A549 (cell line): ENCODE results near the gene NOL8. TPM values are rescaled to one million over a fixed set of nuclear protein-coding genes. Genes with fewer than 3 reads are reported as not detected.

Experiments used
- ATAC-seq, 2 experiments: fragments of 200-7000 bp in 1 of 2; fragments of >200 bp in 1 of 2; cut with Nextera tagmentation in 1 of 2; cut with Tn5 transposase in 1 of 2; 3 replicates each; pipeline versions ENCODE4 v1.8.0 to v1.9.1; 2018 to 2020; ENCODE audit warnings: mild to moderate bottlenecking in 1 of 2, moderate library complexity in 1 of 2
- CTCF ChIA-PET: fragments of 300-600 bp; sonication (Branson Sonifier 250); formaldehyde crosslinking; extraction: SDS; loops from one replicate; lab custom pipeline; 2021; ENCODE audit warnings: antibody characterized with exemption, inconsistent platforms; lab: Yijun Ruan, JAX
- POLR2A ChIA-PET: fragments of 350-600 bp; formaldehyde crosslinking; extraction: SDS; loops from one replicate; lab custom pipeline; 2021; ENCODE audit warnings: antibody characterized with exemption, inconsistent platforms; lab: Yijun Ruan, JAX
- DNase-seq, 2 experiments: peaks; one replicate each; pipeline versions ENCODE4 v3.0.0 to v3.0.0-alpha.2; 2011 to 2016; ENCODE audit warnings: low read depth in 1 of 2, low spot score in 1 of 2
- FAIRE-seq: peaks from 2 replicates; lab custom pipeline; 2011; peaks lifted over from hg19 to GRCh38; lab: Jason Lieb, UNC
- H3K27ac ChIP-seq, 2 experiments: fragments of >200 bp; sonication (Bioruptor Twin); formaldehyde crosslinking; 3 replicates each; pipeline ENCODE4 v1.5.1; 2016 to 2017
- H3K4me1 ChIP-seq: fragments of >200 bp; sonication (Bioruptor Twin); formaldehyde crosslinking; 3 replicates; pipeline ENCODE4 v1.6.1; 2016
- H3K4me2 ChIP-seq: fragments of >200 bp; sonication (Bioruptor Twin); formaldehyde crosslinking; 3 replicates; pipeline ENCODE4 v1.6.1; 2016
- H3K4me3 ChIP-seq: fragments of >200 bp; sonication (Bioruptor Twin); formaldehyde crosslinking; 3 replicates; pipeline ENCODE4 v1.5.1; 2016
- H3K9me3 ChIP-seq: fragments of >200 bp; sonication (Bioruptor Twin); formaldehyde crosslinking; 3 replicates; pipeline ENCODE4 v1.6.1; 2016
- BHLHE40 ChIP-seq: IDR thresholded peaks from 2 replicates; pipeline ENCODE4 v1.6.1; 2012; ENCODE audit warnings: low read depth, low read length, inconsistent platforms
- CHD2 ChIP-seq: fragments of 150-350 bp; IDR thresholded peaks from 2 replicates; pipeline ENCODE4 v1.6.1; 2014; ENCODE audit warnings: low read length; ENCODE audit not compliant: partially characterized antibody
- CHD4 ChIP-seq: fragments of 200-600 bp; sonication (generic); IDR thresholded peaks from 2 replicates; pipeline ENCODE4 v1.6.1; 2016; ENCODE audit warnings: antibody characterized with exemption, mild to moderate bottlenecking, borderline replicate concordance
- EHF ChIP-seq: fragments of 250-450 bp; sonication (Bioruptor Pico); IDR thresholded peaks from 2 replicates; pipeline ENCODE4 v1.5.0; 2020; ENCODE audit warnings: mild to moderate bottlenecking
- FOXS1 ChIP-seq: fragments of 250-450 bp; sonication (Bioruptor Pico); IDR thresholded peaks from 2 replicates; pipeline ENCODE4 v1.5.0; 2020; ENCODE audit warnings: mild to moderate bottlenecking, moderate library complexity
- HOXB5 ChIP-seq: fragments of 250-450 bp; sonication (Bioruptor Pico); IDR thresholded peaks from 2 replicates; pipeline ENCODE4 v1.5.0; 2020; ENCODE audit warnings: mild to moderate bottlenecking, moderate library complexity
- JUN ChIP-seq, 2 experiments: fragments of >200 bp; sonication (Bioruptor Twin); formaldehyde crosslinking; IDR thresholded peaks; 2 replicates in 1 of 2; 3 replicates in 1 of 2; pipeline ENCODE4 v1.6.1; 2016 to 2017
- JUNB ChIP-seq: fragments of >200 bp; sonication (Bioruptor Twin); formaldehyde crosslinking; IDR thresholded peaks from 2 replicates; pipeline ENCODE4 v1.6.1; 2016
- KDM1A ChIP-seq: fragments of 200-600 bp; sonication (generic); IDR thresholded peaks from 2 replicates; pipeline ENCODE4 v1.6.1; 2016; ENCODE audit warnings: low read depth, mild to moderate bottlenecking
- MAFK ChIP-seq: fragments of 450-650 bp; IDR thresholded peaks from 2 replicates; pipeline ENCODE4 v1.6.1; 2014; ENCODE audit not compliant: partially characterized antibody
- MYC ChIP-seq: IDR thresholded peaks from 2 replicates; pipeline ENCODE4 v1.6.1; 2012; ENCODE audit warnings: mild to moderate bottlenecking, inconsistent platforms, low read length, improper control_type of control experiment, borderline replicate concordance
- NPAS2 ChIP-seq: fragments of 250-450 bp; sonication (Bioruptor Pico); IDR thresholded peaks from 2 replicates; pipeline ENCODE4 v1.8.0; 2022; ENCODE audit warnings: mild to moderate bottlenecking, moderate library complexity, borderline replicate concordance
- PHF8 ChIP-seq: fragments of 200-600 bp; sonication (generic); IDR thresholded peaks from 2 replicates; pipeline ENCODE4 v1.6.1; 2016; ENCODE audit warnings: low read depth, mild to moderate bottlenecking, antibody characterized with exemption, moderate library complexity, borderline replicate concordance
- POLR2A ChIP-seq: IDR thresholded peaks from 2 replicates; pipeline ENCODE4 v1.6.1; 2012; ENCODE audit warnings: mild to moderate bottlenecking, low read length
- RAD21 ChIP-seq, 2 experiments: fragments of >200 bp in 1 of 2; sonication (Bioruptor Twin) in 1 of 2; formaldehyde crosslinking in 1 of 2; IDR thresholded peaks in 1 of 2; conservative IDR thresholded peaks in 1 of 2; 2 replicates in 1 of 2; 3 replicates in 1 of 2; pipeline ENCODE4 v1.6.1; 2012 to 2018; ENCODE audit warnings: inconsistent platforms in 1 of 2
- RNF2 ChIP-seq: fragments of 200-600 bp; sonication (generic); IDR thresholded peaks from 2 replicates; pipeline ENCODE4 v1.6.1; 2016; ENCODE audit warnings: low read depth, mild to moderate bottlenecking, antibody characterized with exemption, moderate library complexity, borderline replicate concordance
- SMC3 ChIP-seq: fragments of >200 bp; sonication (Bioruptor Twin); formaldehyde crosslinking; IDR thresholded peaks from 3 replicates; pipeline ENCODE4 v1.6.1; 2018; ENCODE audit warnings: inconsistent platforms
- ZFP36 ChIP-seq: fragments of 450-650 bp; IDR thresholded peaks from 2 replicates; pipeline ENCODE4 v1.6.1; 2014; ENCODE audit warnings: borderline replicate concordance; ENCODE audit not compliant: partially characterized antibody
- WGBS: methylation state at CpG from one replicate; pipeline ENCODE4 v1.1.6; 2017; ENCODE audit errors: missing lambda C conversion rate; 5-methylcytosine and 5-hydroxymethylcytosine counted together
- polyA plus RNA-seq, 4 experiments: library from polyadenylated mRNA; depleted of rRNA in 3 of 4; stranded (reverse); fragments of >200 nt; fragmentation: RNase III in 1 of 4; extraction: RNeasy Plus Mini Kit Qiagen cat#74134 plus additional on column Dnase treatment in 1 of 4; gene quantifications; 2 replicates in 3 of 4; 3 replicates in 1 of 4; pipeline ENCODE4 v1.2.3, GENCODE V29; 2011 to 2017
- TF ChIP-seq, protein P1 (sequence below): fragments of 200-600 bp; sonication (generic); IDR thresholded peaks from 2 replicates; pipeline ENCODE4 v1.6.1; 2016; ENCODE audit warnings: antibody characterized with exemption, mild to moderate bottlenecking, moderate library complexity
- TF ChIP-seq, protein P2 (sequence below): IDR thresholded peaks from 2 replicates; pipeline ENCODE4 v1.6.1; 2012; ENCODE audit warnings: low read depth, borderline replicate concordance
- TF ChIP-seq, protein P3 (sequence below): IDR thresholded peaks from 2 replicates; pipeline ENCODE4 v1.6.1; 2012
- TF ChIP-seq, protein P4 (sequence below): fragments of 250-450 bp; sonication (Bioruptor Pico); IDR thresholded peaks from 2 replicates; pipeline ENCODE4 v1.5.0; 2020; ENCODE audit warnings: low read depth, mild to moderate bottlenecking, moderate library complexity
- TF ChIP-seq, protein P5 (sequence below): fragments of >200 bp; sonication (Bioruptor Twin); formaldehyde crosslinking; IDR thresholded peaks from 3 replicates; pipeline ENCODE4 v1.5.1; 2016

The NOL8 gene
- polyA plus RNA-seq, 2 of the 4 experiments (the other 2 are of a cell fraction) = 24.4 to 47.2 TPM

DNA sequence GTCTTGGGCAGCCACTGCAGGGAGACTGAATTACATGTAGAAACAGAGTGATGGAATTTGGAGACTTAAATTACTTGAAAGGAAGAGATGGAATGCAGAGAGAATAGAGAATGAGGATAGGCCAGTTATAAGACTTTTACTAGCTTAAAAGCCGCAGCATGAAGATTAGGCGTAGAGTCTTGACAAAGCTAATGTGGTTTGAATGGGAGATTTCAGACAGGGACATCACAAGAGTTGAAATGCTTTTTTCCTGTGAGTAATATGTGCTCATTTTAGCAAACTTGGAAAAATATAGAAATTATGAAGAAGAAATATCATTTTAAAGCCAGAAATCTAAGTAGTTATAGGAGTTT lies 8.1 kb upstream of the NOL8 start (continued):
- TF ChIP-seq, protein P1, sequence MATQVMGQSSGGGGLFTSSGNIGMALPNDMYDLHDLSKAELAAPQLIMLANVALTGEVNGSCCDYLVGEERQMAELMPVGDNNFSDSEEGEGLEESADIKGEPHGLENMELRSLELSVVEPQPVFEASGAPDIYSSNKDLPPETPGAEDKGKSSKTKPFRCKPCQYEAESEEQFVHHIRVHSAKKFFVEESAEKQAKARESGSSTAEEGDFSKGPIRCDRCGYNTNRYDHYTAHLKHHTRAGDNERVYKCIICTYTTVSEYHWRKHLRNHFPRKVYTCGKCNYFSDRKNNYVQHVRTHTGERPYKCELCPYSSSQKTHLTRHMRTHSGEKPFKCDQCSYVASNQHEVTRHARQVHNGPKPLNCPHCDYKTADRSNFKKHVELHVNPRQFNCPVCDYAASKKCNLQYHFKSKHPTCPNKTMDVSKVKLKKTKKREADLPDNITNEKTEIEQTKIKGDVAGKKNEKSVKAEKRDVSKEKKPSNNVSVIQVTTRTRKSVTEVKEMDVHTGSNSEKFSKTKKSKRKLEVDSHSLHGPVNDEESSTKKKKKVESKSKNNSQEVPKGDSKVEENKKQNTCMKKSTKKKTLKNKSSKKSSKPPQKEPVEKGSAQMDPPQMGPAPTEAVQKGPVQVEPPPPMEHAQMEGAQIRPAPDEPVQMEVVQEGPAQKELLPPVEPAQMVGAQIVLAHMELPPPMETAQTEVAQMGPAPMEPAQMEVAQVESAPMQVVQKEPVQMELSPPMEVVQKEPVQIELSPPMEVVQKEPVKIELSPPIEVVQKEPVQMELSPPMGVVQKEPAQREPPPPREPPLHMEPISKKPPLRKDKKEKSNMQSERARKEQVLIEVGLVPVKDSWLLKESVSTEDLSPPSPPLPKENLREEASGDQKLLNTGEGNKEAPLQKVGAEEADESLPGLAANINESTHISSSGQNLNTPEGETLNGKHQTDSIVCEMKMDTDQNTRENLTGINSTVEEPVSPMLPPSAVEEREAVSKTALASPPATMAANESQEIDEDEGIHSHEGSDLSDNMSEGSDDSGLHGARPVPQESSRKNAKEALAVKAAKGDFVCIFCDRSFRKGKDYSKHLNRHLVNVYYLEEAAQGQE = no peak
- no peak for TF ChIP-seq PHF8
- TF ChIP-seq, protein P2, sequence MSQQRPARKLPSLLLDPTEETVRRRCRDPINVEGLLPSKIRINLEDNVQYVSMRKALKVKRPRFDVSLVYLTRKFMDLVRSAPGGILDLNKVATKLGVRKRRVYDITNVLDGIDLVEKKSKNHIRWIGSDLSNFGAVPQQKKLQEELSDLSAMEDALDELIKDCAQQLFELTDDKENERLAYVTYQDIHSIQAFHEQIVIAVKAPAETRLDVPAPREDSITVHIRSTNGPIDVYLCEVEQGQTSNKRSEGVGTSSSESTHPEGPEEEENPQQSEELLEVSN = no peak
- no peak for TF ChIP-seq POLR2A
- TF ChIP-seq, protein P3, sequence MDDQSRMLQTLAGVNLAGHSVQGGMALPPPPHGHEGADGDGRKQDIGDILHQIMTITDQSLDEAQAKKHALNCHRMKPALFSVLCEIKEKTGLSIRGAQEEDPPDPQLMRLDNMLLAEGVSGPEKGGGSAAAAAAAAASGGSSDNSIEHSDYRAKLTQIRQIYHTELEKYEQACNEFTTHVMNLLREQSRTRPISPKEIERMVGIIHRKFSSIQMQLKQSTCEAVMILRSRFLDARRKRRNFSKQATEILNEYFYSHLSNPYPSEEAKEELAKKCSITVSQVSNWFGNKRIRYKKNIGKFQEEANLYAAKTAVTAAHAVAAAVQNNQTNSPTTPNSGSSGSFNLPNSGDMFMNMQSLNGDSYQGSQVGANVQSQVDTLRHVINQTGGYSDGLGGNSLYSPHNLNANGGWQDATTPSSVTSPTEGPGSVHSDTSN = no peak
- TF ChIP-seq BHLHE40 = no peak
- TF ChIP-seq HOXB5 = no peak
- no peak for TF ChIP-seq MAFK

DNA sequence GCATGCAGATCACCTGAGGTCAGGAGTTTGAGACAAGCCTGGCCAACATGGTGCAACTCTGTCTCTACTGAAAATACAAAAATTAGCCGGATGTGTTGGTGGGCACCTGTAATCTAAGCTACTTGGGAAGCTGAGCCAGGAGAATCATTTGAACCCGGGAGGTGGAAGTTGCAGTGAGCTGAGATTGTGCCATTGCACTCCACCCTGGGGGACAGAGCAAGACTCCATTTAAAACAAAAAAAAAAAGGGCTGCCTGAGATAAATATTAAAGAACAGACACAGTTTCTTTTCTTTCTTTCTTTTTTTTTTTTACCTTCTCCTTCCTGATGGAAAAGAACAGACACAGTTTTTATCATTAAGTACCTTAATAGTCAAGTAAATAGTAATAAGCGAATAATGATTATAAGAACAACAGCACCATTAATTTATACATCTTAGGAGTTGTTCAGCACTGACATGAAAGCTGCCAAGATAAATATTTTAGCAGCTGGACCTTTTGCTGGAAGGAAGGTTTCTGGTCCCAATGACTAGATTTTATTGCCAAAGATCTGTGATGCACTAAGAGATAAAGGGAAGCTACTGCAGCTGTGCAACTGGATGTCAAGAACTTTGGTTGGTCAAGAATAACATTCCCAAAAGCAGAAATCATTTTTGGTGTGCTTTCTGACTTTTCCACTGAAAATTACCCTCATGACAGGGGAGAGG lies 7.6 kb upstream of the NOL8 start:
- Histone ChIP-seq H3K4me3 (no peak overlapping the region), H3K4me1 (no peaks in the 10 kb centered on the region), H3K9me3 (no peaks in the 10 kb centered on the region), H3K27ac (no peak overlapping the region), H3K4me2 (no peak overlapping the region)
- ATAC-seq = no peak
- CTCF ChIA-PET = interaction anchor here (1.2 to 1.8 kb wide), 3 partner anchors 7 to 304 kb away, joined by 3 to 5 read pairs (median 4); partner anchors contain the start of genes CENPP and NOL8
- FAIRE-seq = no peak
- 89% methylated on average over 3 of the region's 3 CpGs for WGBS
- POLR2A ChIA-PET = no interaction called here
- TF ChIP-seq CHD4 = no peak
- no peak for TF ChIP-seq EHF (CRISPR knock-in tag)
- no peak for DNase-seq

DNA sequence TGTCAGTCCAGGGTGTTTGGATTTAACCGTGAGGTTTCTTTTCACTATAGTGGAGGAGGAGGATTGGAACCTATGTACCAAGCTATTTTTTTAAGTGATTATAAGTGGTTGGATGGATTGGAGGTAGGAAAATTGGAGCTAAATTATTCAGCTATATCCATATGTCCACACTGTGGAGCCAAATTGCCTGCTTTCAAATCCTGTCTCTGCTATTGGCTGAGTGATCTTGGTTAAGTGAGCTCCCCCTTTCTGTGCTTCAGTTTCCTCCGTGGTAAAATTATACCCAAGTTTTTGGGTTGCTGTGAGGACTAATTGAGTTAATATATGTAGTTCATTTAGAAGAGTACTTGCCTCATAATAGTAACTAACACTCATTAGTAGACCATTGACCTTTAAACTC lies 3.1 kb upstream of the NOL8 start:
- TF ChIP-seq JUNB = no peak
- no peak for TF ChIP-seq CHD2
- TF ChIP-seq ZFP36 = no peak
- TF ChIP-seq, protein P4, sequence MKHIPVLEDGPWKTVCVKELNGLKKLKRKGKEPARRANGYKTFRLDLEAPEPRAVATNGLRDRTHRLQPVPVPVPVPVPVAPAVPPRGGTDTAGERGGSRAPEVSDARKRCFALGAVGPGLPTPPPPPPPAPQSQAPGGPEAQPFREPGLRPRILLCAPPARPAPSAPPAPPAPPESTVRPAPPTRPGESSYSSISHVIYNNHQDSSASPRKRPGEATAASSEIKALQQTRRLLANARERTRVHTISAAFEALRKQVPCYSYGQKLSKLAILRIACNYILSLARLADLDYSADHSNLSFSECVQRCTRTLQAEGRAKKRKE = no peak
- TF ChIP-seq POLR2A = no peak
- TF ChIP-seq CHD4 = no peak
- no peak for TF ChIP-seq FOXS1 (CRISPR knock-in tag)
- peak; percentile 37 to 41; a peak in 3 of 5 replicates for TF ChIP-seq RAD21 (conservative IDR thresholded peaks at IDR 0.05 in 1 of 2, IDR thresholded peaks at IDR 0.05 in 1 of 2)
- TF ChIP-seq KDM1A = no peak
- no peak for TF ChIP-seq BHLHE40
- TF ChIP-seq MYC = no peak
- no peak for TF ChIP-seq RNF2
- no peak for TF ChIP-seq NPAS2 (CRISPR knock-in tag)
- TF ChIP-seq, protein P5, sequence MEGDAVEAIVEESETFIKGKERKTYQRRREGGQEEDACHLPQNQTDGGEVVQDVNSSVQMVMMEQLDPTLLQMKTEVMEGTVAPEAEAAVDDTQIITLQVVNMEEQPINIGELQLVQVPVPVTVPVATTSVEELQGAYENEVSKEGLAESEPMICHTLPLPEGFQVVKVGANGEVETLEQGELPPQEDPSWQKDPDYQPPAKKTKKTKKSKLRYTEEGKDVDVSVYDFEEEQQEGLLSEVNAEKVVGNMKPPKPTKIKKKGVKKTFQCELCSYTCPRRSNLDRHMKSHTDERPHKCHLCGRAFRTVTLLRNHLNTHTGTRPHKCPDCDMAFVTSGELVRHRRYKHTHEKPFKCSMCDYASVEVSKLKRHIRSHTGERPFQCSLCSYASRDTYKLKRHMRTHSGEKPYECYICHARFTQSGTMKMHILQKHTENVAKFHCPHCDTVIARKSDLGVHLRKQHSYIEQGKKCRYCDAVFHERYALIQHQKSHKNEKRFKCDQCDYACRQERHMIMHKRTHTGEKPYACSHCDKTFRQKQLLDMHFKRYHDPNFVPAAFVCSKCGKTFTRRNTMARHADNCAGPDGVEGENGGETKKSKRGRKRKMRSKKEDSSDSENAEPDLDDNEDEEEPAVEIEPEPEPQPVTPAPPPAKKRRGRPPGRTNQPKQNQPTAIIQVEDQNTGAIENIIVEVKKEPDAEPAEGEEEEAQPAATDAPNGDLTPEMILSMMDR = peak; percentile 14; the same call in 1 of the 3 replicates
- peak; percentile 39; the same call in 2 of the 3 replicates for TF ChIP-seq SMC3
- TF ChIP-seq JUN (IDR thresholded peaks at IDR 0.05) = no peak
- no peak for TF ChIP-seq PHF8
- WGBS = 48% methylated on average over 2 of the region's 2 CpGs
- no peak overlapping the region for H3K27ac ChIP-seq
- FAIRE-seq (no peak), DNase-seq (peak; percentile 17 to 59), ATAC-seq (no peak)
- H3K9me3 ChIP-seq = no peaks in the 10 kb centered on the region
- POLR2A ChIA-PET = interaction anchor here (1.1 kb wide), 1 partner anchor 342 kb away, joined by 3 read pairs; the partner anchor contains the start of gene IPPK
- H3K4me3 ChIP-seq = no peak overlapping the region
- CTCF ChIA-PET = interaction anchor here (0.7 to 3.0 kb wide), 9 partner anchors 22 to 306 kb away, joined by 3 to 23 read pairs (median 4); no protein-coding TSS in a partner anchor
- peaks cover 17% of the 10 kb centered on the region for H3K4me1 ChIP-seq
- no peak overlapping the region for H3K4me2 ChIP-seq
